GM06990 (cell line): ENCODE measurements around the gene PLCB3.
"Not testable (repeated sequence)": the region's sequence is repeated elsewhere in the genome, so short reads cannot be mapped to it uniquely, and the experiment has no call there.

Experiments
- DNase-seq: peaks from one replicate; pipeline ENCODE4 v3.0.0-alpha.2; 2011; ENCODE audit not compliant: insufficient read length; ENCODE audit errors: extremely low read depth
- H3K27me3 ChIP-seq: replicated peaks from 2 replicates; pipeline ENCODE4 v1.6.0; 2011; ENCODE audit warnings: low read length; ENCODE audit not compliant: control insufficient read depth, insufficient read depth
- H3K36me3 ChIP-seq: 2 replicates; pipeline ENCODE4 v1.5.1; 2011; ENCODE audit warnings: low read length; ENCODE audit not compliant: control insufficient read depth, insufficient read depth
- H3K4me3 ChIP-seq: replicated peaks from 2 replicates; pipeline ENCODE4 v1.5.1; 2011; ENCODE audit warnings: low read depth, mild to moderate bottlenecking, control low read depth, low read length
- TF ChIP-seq, protein P1 (sequence below): IDR thresholded peaks from 2 replicates; pipeline ENCODE4 v1.5.1; 2011; ENCODE audit warnings: low read length, control low read depth, mild to moderate bottlenecking, inconsistent platforms; ENCODE audit not compliant: insufficient read depth, poor library complexity, severe bottlenecking

Gene PLCB3

GRCh38 chr11:64305075-64305690, 53.9 kb downstream of the PLCB3 start, which contains the start of gene ESRRA:
Gene ESRRA (plus strand): TSS chr11:64305524. CDS start chr11:64307180, 1,656 bp downstream.
- DNase-seq, result peak; percentile 99
- Histone ChIP-seq H3K4me3 (peak within 1 kb of the TSS; percentile 83), H3K36me3 (peaks cover 3% of the 10 kb centered on the region), H3K27me3 (no peaks in the 10 kb centered on the region; the same call in 1 of the 2 replicates)
- TF ChIP-seq, protein P1, sequence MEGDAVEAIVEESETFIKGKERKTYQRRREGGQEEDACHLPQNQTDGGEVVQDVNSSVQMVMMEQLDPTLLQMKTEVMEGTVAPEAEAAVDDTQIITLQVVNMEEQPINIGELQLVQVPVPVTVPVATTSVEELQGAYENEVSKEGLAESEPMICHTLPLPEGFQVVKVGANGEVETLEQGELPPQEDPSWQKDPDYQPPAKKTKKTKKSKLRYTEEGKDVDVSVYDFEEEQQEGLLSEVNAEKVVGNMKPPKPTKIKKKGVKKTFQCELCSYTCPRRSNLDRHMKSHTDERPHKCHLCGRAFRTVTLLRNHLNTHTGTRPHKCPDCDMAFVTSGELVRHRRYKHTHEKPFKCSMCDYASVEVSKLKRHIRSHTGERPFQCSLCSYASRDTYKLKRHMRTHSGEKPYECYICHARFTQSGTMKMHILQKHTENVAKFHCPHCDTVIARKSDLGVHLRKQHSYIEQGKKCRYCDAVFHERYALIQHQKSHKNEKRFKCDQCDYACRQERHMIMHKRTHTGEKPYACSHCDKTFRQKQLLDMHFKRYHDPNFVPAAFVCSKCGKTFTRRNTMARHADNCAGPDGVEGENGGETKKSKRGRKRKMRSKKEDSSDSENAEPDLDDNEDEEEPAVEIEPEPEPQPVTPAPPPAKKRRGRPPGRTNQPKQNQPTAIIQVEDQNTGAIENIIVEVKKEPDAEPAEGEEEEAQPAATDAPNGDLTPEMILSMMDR, result no peak

DNA sequence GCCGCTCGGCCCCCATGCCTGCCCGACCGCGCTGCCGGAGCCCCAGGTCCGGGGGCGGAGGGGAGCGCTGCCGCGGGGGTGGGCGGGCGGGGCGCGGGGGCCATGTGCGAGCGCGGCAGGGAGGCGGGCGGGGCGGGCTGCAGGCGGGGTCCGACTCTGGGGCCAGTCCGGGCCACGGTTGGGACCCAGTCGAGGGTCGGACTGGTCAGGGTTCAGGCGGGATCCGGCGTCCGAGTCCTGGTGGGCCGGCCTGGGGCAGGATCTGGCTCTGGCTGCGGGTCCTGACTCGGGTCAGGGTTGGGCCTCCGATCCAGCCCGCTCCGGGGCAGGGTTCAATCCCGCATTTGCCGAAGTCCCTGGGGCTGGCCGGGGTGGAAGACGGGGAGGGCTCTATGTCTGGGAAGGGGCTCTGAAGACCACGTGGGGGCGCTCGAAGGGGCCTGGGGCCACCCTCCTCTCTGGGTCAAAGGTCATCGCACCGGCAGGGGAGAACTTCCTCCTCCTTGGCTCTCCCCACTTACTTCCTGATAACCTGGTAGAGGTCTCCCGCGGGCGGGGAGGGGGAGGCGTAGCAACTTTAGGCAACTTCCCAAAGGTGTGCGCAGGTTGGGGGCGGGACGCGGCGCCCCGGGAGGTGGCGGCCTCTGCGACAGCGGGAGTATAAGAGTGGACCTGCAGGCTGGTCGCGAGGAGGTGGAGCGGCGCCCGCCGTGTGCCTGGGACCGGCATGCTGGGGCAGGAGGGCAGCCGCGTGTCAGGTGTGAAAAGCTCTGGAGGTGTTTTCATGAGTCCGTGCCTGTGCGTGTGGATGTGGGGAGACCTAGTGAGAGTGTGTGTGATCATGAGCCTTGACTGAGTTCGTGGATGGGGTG, 54.6 kb downstream of the PLCB3 start:
- TF ChIP-seq, protein P1, result peak; percentile 72
- peak overlapping the region; percentile 83 for H3K4me3 ChIP-seq
- peak; percentile 77 for DNase-seq
- H3K27me3 ChIP-seq, result no peaks in the 10 kb centered on the region
- peaks cover 3% of the 10 kb centered on the region for H3K36me3 ChIP-seq

- peak overlapping the region; percentile 83 for H3K4me3 ChIP-seq
- TF ChIP-seq, protein P1, result no peak
- no peak for DNase-seq
- peaks cover 5% of the 10 kb centered on the region for H3K36me3 ChIP-seq
- H3K27me3 ChIP-seq, result no peaks in the 10 kb centered on the region
Measured at GRCh38 chr11:64306563-64306875, 55.2 kb downstream of the PLCB3 start.

- TF ChIP-seq, protein P1, result no peak
- no peak for DNase-seq
- peaks cover 5% of the 10 kb centered on the region for H3K36me3 ChIP-seq
- no peaks in the 10 kb centered on the region for H3K27me3 ChIP-seq
- peak overlapping the region; percentile 83 for H3K4me3 ChIP-seq
Measured at GRCh38 chr11:64306876-64307622, 55.7 kb downstream of the PLCB3 start.

GRCh38 chr11:64307795-64308194, 56.5 kb downstream of the PLCB3 start:
- H3K4me3 ChIP-seq, H3K27me3 ChIP-seq, H3K36me3 ChIP-seq, DNase-seq: not testable (repeated sequence)

- TF ChIP-seq, protein P1, result no peak
- Histone ChIP-seq H3K4me3 (no peak overlapping the region), H3K27me3 (no peaks in the 10 kb centered on the region), H3K36me3 (peaks cover 16% of the 10 kb centered on the region)
- no peak for DNase-seq
Measured at GRCh38 chr11:64312947-64313346, 61.6 kb downstream of the PLCB3 start.
